ENCODE data around the gene GPRC5A. TPM values are rescaled to one million over a fixed set of nuclear protein-coding genes. Genes with fewer than 3 reads are reported as not detected.

GPRC5A gene
- total and polyA plus RNA-seq, 2 of the 13 experiments (the other 11 are each of a cell fraction or from before 2014, with no cell fraction given), result 0.27 to 3.0 TPM

DNA sequence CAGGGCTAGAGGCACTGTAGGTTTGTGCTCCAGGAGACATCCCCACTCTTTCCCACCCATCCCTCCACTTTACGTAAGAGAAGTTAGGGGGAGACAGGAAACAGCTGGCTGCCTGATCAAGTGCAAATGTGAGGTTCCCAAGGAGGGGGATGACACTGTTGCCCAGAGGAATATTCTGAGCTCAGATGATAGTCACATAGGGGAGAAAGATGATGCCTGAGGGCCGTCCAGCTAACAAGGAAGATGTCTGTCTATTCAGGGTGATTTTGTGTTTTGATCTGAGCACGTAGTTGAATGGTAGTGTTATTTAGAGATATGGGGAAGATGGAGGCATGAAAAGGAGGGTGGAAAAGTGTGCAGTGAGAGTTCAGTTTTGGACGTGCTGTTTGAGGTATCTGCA, 74.5 kb downstream of the GPRC5A start:
- 97% methylated on average over 4 of the region's 4 CpGs for WGBS (ENCODE audit: low lambda C conversion rate)
- Histone ChIP-seq H3K9ac (ENCODE audit: insufficient read depth, low read depth, low read length) (no peak overlapping the region), H3K4me2 (ENCODE audit: low read depth, low read length) (no peak overlapping the region)

More for the DNA sequence above, 74.5 kb downstream of the GPRC5A start:
- Histone ChIP-seq H3K4me3 (replicated peaks in 1 of 3; ENCODE audit: insufficient read depth in 1 of 3, low read depth in 2 of 3, low read length in 3 of 3) (no peak overlapping the region), H4K20me1 (ENCODE audit: insufficient read depth, low read length) (no peaks in the 10 kb centered on the region), H3K4me1 (ENCODE audit: insufficient read depth, low read length) (no peaks in the 10 kb centered on the region), H3K79me2 (ENCODE audit: insufficient read depth, low read length) (no peaks in the 10 kb centered on the region), H3K27ac (ENCODE audit: extremely low read length, insufficient read depth, low read length) (no peak overlapping the region), H2AFZ (ENCODE audit: low read length) (no peak overlapping the region), H3K27me3 (ENCODE audit: control insufficient read depth in 1 of 2, insufficient read depth in 2 of 2, low read length in 2 of 2) (no peaks in the 10 kb centered on the region; a peak in 1 of 5 replicates), H3K36me3 (replicated peaks in 1 of 2; ENCODE audit: control insufficient read depth in 1 of 2, insufficient read depth in 2 of 2, low read length in 2 of 2) (peaks cover 2 to 4% of the 10 kb centered on the region in 2 experiments; a peak in 2 of 5 replicates), H3K9me3 (ENCODE audit: low read length) (no peaks in the 10 kb centered on the region)
- DNase-seq (ENCODE audit: low spot score) (no peak), FAIRE-seq (no peak), ATAC-seq (no peak)
- in situ Hi-C loops (cut with HindIII; ENCODE audit: extremely low pct_ligation_motif_present, low pct_unique_long_range_greater_than_20kb) (no loop called here), intact Hi-C loops (cut with micrococcal nuclease; ENCODE audit: unreplicated experiment) (no loop called here)
- TF ChIP-seq ZBTB20 (CRISPR knock-in tag; IDR thresholded peaks at IDR 0.05; ENCODE audit: borderline replicate concordance, low read depth), result no peak
- no peak for TF ChIP-seq FOXO1 (CRISPR knock-in tag; IDR thresholded peaks at IDR 0.05)
- no peak for TF ChIP-seq ZNF674 (CRISPR knock-in tag; IDR thresholded peaks at IDR 0.05; ENCODE audit: low read depth)
- TF ChIP-seq, protein P1, sequence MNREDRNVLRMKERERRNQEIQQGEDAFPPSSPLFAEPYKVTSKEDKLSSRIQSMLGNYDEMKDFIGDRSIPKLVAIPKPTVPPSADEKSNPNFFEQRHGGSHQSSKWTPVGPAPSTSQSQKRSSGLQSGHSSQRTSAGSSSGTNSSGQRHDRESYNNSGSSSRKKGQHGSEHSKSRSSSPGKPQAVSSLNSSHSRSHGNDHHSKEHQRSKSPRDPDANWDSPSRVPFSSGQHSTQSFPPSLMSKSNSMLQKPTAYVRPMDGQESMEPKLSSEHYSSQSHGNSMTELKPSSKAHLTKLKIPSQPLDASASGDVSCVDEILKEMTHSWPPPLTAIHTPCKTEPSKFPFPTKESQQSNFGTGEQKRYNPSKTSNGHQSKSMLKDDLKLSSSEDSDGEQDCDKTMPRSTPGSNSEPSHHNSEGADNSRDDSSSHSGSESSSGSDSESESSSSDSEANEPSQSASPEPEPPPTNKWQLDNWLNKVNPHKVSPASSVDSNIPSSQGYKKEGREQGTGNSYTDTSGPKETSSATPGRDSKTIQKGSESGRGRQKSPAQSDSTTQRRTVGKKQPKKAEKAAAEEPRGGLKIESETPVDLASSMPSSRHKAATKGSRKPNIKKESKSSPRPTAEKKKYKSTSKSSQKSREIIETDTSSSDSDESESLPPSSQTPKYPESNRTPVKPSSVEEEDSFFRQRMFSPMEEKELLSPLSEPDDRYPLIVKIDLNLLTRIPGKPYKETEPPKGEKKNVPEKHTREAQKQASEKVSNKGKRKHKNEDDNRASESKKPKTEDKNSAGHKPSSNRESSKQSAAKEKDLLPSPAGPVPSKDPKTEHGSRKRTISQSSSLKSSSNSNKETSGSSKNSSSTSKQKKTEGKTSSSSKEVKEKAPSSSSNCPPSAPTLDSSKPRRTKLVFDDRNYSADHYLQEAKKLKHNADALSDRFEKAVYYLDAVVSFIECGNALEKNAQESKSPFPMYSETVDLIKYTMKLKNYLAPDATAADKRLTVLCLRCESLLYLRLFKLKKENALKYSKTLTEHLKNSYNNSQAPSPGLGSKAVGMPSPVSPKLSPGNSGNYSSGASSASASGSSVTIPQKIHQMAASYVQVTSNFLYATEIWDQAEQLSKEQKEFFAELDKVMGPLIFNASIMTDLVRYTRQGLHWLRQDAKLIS (CRISPR knock-in tag; IDR thresholded peaks at IDR 0.05), result no peak
- TF ChIP-seq, protein P2, sequence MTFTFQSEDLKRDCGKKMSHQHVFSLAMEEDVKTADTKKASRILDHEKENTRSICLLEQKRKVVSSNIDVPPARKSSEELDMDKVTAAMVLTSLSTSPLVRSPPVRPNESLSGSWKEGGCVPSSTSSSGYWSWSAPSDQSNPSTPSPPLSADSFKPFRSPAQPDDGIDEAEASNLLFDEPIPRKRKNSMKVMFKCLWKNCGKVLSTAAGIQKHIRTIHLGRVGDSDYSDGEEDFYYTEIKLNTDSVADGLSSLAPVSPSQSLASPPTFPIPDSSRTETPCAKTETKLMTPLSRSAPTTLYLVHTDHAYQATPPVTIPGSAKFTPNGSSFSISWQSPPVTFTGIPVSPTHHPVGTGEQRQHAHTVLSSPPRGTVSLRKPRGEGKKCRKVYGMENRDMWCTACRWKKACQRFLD (CRISPR knock-in tag; IDR thresholded peaks at IDR 0.05; ENCODE audit: borderline replicate concordance), result no peak
- no peak for TF ChIP-seq ZFP62 (CRISPR knock-in tag; IDR thresholded peaks at IDR 0.05)
- no peak for TF ChIP-seq KDM1A (CRISPR knock-in tag; IDR thresholded peaks at IDR 0.05)
- TF ChIP-seq ERF (CRISPR knock-in tag; IDR thresholded peaks at IDR 0.05), result no peak
- TF ChIP-seq NPAS2 (CRISPR knock-in tag; IDR thresholded peaks at IDR 0.05; ENCODE audit: borderline replicate concordance), result no peak
- no peak for TF ChIP-seq TMF1 (CRISPR knock-in tag; IDR thresholded peaks at IDR 0.05; ENCODE audit: low read depth)
- TF ChIP-seq KDM4B (CRISPR knock-in tag; IDR thresholded peaks at IDR 0.05), result no peak
- TF ChIP-seq PHF8 (CRISPR knock-in tag; IDR thresholded peaks at IDR 0.05), result no peak
- TF ChIP-seq ZSCAN20 (CRISPR knock-in tag; IDR thresholded peaks at IDR 0.05; ENCODE audit: borderline replicate concordance), result no peak
- TF ChIP-seq ZKSCAN1 (IDR thresholded peaks at IDR 0.05; ENCODE audit: low read length), result no peak
- ChIA-PET CTCF (ENCODE audit: low intra/inter-chr PET ratio, low total read pairs) (no interaction called here), POLR2A (no interaction called here)
- no TSS peak for BruUV-seq (replicated peaks)
